GM23338 (cell line): Measurements from ENCODE around the gene RILP.

ENCODE experiments used
- CREB1 ChIP-seq: fragments of 250-450 bp; sonication (Bioruptor Pico); IDR thresholded peaks from 2 replicates; pipeline ENCODE4 v1.5.0; 2020; ENCODE audit warnings: low read depth, mild to moderate bottlenecking, moderate library complexity
- CTCF ChIP-seq, 2 experiments: fragments of 200-600 bp in 1 of 2; sonication (generic) in 1 of 2; conservative IDR thresholded peaks; 2 replicates each; pipeline versions ENCODE4 v1.5.1 to v1.6.1; 2016 to 2017; ENCODE audit warnings: antibody characterized with exemption in 2 of 2, low read depth in 2 of 2, mild to moderate bottlenecking in 2 of 2, moderate library complexity in 1 of 2
- EZH2 ChIP-seq: fragments of 200-600 bp; sonication (generic); IDR thresholded peaks from one replicate; pipeline ENCODE4 v1.8.0; 2017; ENCODE audit warnings: antibody characterized with exemption, mild to moderate bottlenecking, low read depth; ENCODE audit not compliant: unreplicated experiment
- EZH2phosphoT487 ChIP-seq: fragments of 200-600 bp; sonication (generic); IDR thresholded peaks from one replicate; pipeline ENCODE4 v1.8.1; 2018; ENCODE audit warnings: antibody characterized with exemption; ENCODE audit not compliant: unreplicated experiment
- JUNB ChIP-seq: IDR thresholded peaks from one replicate; pipeline ENCODE4 v1.6.1; 2016; ENCODE audit warnings: antibody characterized with exemption; ENCODE audit not compliant: unreplicated experiment
- POLR2AphosphoS5 ChIP-seq: IDR thresholded peaks from 2 replicates; pipeline ENCODE4 v1.6.1; 2016; ENCODE audit warnings: antibody characterized with exemption, low read depth
- REST ChIP-seq: IDR thresholded peaks from one replicate; pipeline ENCODE4 v1.6.1; 2018; ENCODE audit warnings: antibody characterized with exemption; ENCODE audit not compliant: unreplicated experiment
- STAT1 ChIP-seq: IDR thresholded peaks from one replicate; pipeline ENCODE4 v1.6.1; 2016; ENCODE audit warnings: antibody characterized with exemption; ENCODE audit not compliant: unreplicated experiment

- TF ChIP-seq CTCF (conservative IDR thresholded peaks at IDR 0.05; ENCODE audit: low read depth in 2 of 2) (no peak), EZH2 (no peak), CREB1 (no peak), POLR2AphosphoS5 (no peak), JUNB (no peak), REST (no peak), EZH2phosphoT487 (no peak), STAT1 (no peak)
Measured at GRCh38 chr17:1647802-1648171, 1.9 kb downstream of the RILP start.
